ENCODE results near the gene FHIP1B. TPM values are rescaled to one million over a fixed set of nuclear protein-coding genes. Genes with fewer than 3 reads are reported as not detected.

Gene FHIP1B
- total RNA-seq, 1 donor from 2014 or later: 29.3 TPM

DNA sequence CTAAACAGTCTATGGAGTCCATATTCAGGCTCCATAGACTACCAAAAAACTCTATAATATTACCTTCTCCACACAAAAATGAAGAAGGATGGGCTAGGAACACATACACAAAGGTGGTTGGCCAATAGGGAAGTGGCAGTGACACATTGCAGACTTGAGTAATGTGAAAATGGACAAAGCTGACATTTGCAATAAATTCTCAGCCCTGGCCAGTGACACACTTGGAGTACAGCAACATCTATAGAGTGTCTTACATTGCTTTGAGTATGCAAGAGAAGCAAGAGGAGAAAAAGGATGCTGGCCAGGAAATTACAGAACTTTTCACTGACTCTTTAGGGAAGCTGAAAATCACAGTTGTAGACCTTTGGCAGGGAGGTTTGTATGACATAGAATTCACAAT is 42.7 kb downstream of the FHIP1B start:
- H3K4me1 Mint-ChIP-seq (ENCODE audit: unreplicated experiment): no peaks in the 10 kb centered on the region
- no peak overlapping the region for H3K4me3 Mint-ChIP-seq (ENCODE audit: unreplicated experiment)
- no peak for DNase-seq (ENCODE audit: low spot score)
- H3K36me3 Mint-ChIP-seq (ENCODE audit: low read depth, unreplicated experiment): no peaks in the 10 kb centered on the region
- no peak overlapping the region for H3K27ac Mint-ChIP-seq (ENCODE audit: unreplicated experiment)
- no peaks in the 10 kb centered on the region for H3K9me3 Mint-ChIP-seq (ENCODE audit: unreplicated experiment)
- peaks cover 2% of the 10 kb centered on the region for H3K27me3 Mint-ChIP-seq (ENCODE audit: unreplicated experiment)
- no peak for TF ChIP-seq CTCF (IDR thresholded peaks at IDR 0.05; ENCODE audit: unreplicated experiment)

GRCh38 chr11:6175440-6175839 is 59.0 kb downstream of the FHIP1B start:
- Mint-ChIP-seq H3K27ac (ENCODE audit: unreplicated experiment) (no peak overlapping the region), H3K9me3 (ENCODE audit: unreplicated experiment) (no peaks in the 10 kb centered on the region), H3K4me1 (ENCODE audit: unreplicated experiment) (peaks cover 11% of the 10 kb centered on the region), H3K27me3 (ENCODE audit: unreplicated experiment) (no peaks in the 10 kb centered on the region), H3K4me3 (ENCODE audit: unreplicated experiment) (no peak overlapping the region), H3K36me3 (ENCODE audit: low read depth, unreplicated experiment) (peaks cover 3% of the 10 kb centered on the region)
- no peak for TF ChIP-seq CTCF (IDR thresholded peaks at IDR 0.05; ENCODE audit: unreplicated experiment)
- DNase-seq (ENCODE audit: low spot score): no peak

DNA sequence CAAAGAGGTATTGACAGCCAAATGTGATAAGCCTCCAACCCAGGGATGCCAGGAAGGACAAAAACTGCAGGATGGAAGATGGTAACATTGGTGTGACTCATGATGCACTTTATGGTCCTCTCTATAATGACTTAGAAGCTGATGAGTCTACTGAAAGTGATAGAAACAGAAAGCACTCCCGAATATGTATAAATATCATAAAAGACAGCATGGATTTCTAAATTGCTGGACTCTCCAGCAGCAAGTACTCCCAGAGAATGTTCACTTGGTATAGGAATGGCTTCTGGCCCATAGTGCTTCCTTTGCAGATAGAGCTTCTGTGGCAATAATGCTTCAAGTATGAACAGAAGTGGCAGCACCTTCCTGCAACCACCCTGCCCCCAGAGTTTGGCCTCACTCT is 64.2 kb downstream of the FHIP1B start, which contains the start of gene OR52B2:
TSS of gene OR52B2 (minus strand) at position 101 of the 400 bp plus-strand sequence. CDS start at position 101, 0 bp downstream.
- Mint-ChIP-seq H3K4me3 (ENCODE audit: unreplicated experiment) (no peak within 1 kb of the TSS), H3K9me3 (ENCODE audit: unreplicated experiment) (no peaks in the 10 kb centered on the region), H3K4me1 (ENCODE audit: unreplicated experiment) (peaks cover 8% of the 10 kb centered on the region), H3K27ac (ENCODE audit: unreplicated experiment) (no peak within 1 kb of the TSS), H3K27me3 (ENCODE audit: unreplicated experiment) (no peaks in the 10 kb centered on the region), H3K36me3 (ENCODE audit: low read depth, unreplicated experiment) (no peaks in the 10 kb centered on the region)
- DNase-seq (ENCODE audit: low spot score): no peak
- TF ChIP-seq CTCF (IDR thresholded peaks at IDR 0.05; ENCODE audit: unreplicated experiment): no peak

Other genes starting within 250 kb of the FHIP1B start
- gene OR52L1, start 247.7 kb downstream of the FHIP1B start, total RNA-seq (ENCODE audit: unreplicated experiment): not detected
- gene OR56A4, start 227.7 kb downstream of the FHIP1B start, total RNA-seq (ENCODE audit: unreplicated experiment): 0.13 TPM
- 0.03 TPM for gene OR56A1, start 203.9 kb downstream of the FHIP1B start, total RNA-seq (ENCODE audit: unreplicated experiment)
- gene OR56B4, start 127.0 kb downstream of the FHIP1B start, total RNA-seq (ENCODE audit: unreplicated experiment): not detected
- gene OR52B2, start 64.3 kb downstream of the FHIP1B start, total RNA-seq (ENCODE audit: unreplicated experiment): not detected
- gene OR52W1, start 35.4 kb downstream of the FHIP1B start, total RNA-seq (ENCODE audit: unreplicated experiment): not detected
- not detected for gene C11orf42, start 29.1 kb downstream of the FHIP1B start, total RNA-seq (ENCODE audit: unreplicated experiment)
- gene CNGA4, start 4.5 kb upstream of the FHIP1B start, total RNA-seq (ENCODE audit: unreplicated experiment): not detected
- 0.64 TPM for gene CCKBR, start 25.2 kb upstream of the FHIP1B start, total RNA-seq (ENCODE audit: unreplicated experiment)
- gene CAVIN3, start 85.9 kb upstream of the FHIP1B start, total RNA-seq (ENCODE audit: unreplicated experiment): 91.0 TPM
- gene SMPD1, start 155.8 kb upstream of the FHIP1B start, total RNA-seq (ENCODE audit: unreplicated experiment): 24.8 TPM
- 43.6 TPM for gene APBB1, start 184.5 kb upstream of the FHIP1B start, total RNA-seq (ENCODE audit: unreplicated experiment)
- gene HPX, start 206.4 kb upstream of the FHIP1B start, total RNA-seq (ENCODE audit: unreplicated experiment): 1.4 TPM
- gene TRIM3, start 239.3 kb upstream of the FHIP1B start, total RNA-seq (ENCODE audit: unreplicated experiment): 26.0 TPM
- gene ARFIP2, start 246.7 kb upstream of the FHIP1B start, total RNA-seq (ENCODE audit: unreplicated experiment): 46.7 TPM
- 42.2 TPM for gene TIMM10B, start 246.9 kb upstream of the FHIP1B start, total RNA-seq (ENCODE audit: unreplicated experiment)

All from endothelial cell (in vitro differentiated cells).